ENCODE data around the gene MACROD2.

- TF ChIP-seq POLR2A (IDR thresholded peaks at IDR 0.05; ENCODE audit: low read length), result no peak
- no peak for TF ChIP-seq KDM1A (IDR thresholded peaks at IDR 0.05; ENCODE audit: low read depth)
- no peak for TF ChIP-seq EP300 (IDR thresholded peaks at IDR 0.05)
- no peak for TF ChIP-seq CHD4 (IDR thresholded peaks at IDR 0.05; ENCODE audit: borderline replicate concordance)
- TF ChIP-seq RAD21 (conservative IDR thresholded peaks at IDR 0.05 in 1 of 2, IDR thresholded peaks at IDR 0.05 in 1 of 2), result no peak
- no peak for TF ChIP-seq ESRRA (IDR thresholded peaks at IDR 0.05; ENCODE audit: borderline replicate concordance, low read length)
Measured at GRCh38 chr20:15336011-15336410, 1340.7 kb downstream of the MACROD2 start.

Measured in A549 (cell line).